Neural cell (in vitro differentiated cells): Measurements from ENCODE around the gene KRT16. TPM values are rescaled to one million over a fixed set of nuclear protein-coding genes. Genes with fewer than 3 reads are reported as not detected.

Source experiments
- H2AFZ ChIP-seq: fragments of 200-600, 300-800 bp; sonication (generic), shearing (Covaris generic); 2 replicates; pipeline ENCODE4 v1.6.0; 2014; ENCODE audit warnings: low read depth, mild to moderate bottlenecking, antibody characterized with exemption, low read length, moderate library complexity
- H3F3A ChIP-seq: fragments of 200-600 bp; shearing (Covaris generic); 2 replicates; pipeline ENCODE4 v1.6.1; 2016; ENCODE audit warnings: mild to moderate bottlenecking, moderate library complexity, mixed read lengths, antibody characterized with exemption, low read length; ENCODE audit not compliant: insufficient read depth, poor library complexity, severe bottlenecking
- H3K27ac ChIP-seq: fragments of 200-600, 300-800 bp; sonication (generic), shearing (Covaris generic); 2 replicates; pipeline ENCODE4 v1.5.1; 2014; ENCODE audit warnings: mild to moderate bottlenecking, low read length, moderate library complexity
- H3K27me3 ChIP-seq: fragments of 300-800, 200-600 bp; sonication (generic), shearing (Covaris generic); 2 replicates; pipeline ENCODE4 v1.6.0; 2014; ENCODE audit warnings: mild to moderate bottlenecking, low read depth, low read length, moderate library complexity; ENCODE audit not compliant: insufficient read depth
- H3K36me3 ChIP-seq: fragments of 300-800, 200-600 bp; sonication (generic), shearing (Covaris generic); 2 replicates; pipeline ENCODE4 v1.5.1; 2014; ENCODE audit warnings: mild to moderate bottlenecking, antibody characterized with exemption, low read length, moderate library complexity; ENCODE audit not compliant: insufficient read depth
- H3K4me2 ChIP-seq: fragments of 300-800, 200-600 bp; sonication (generic), shearing (Covaris generic); 2 replicates; pipeline ENCODE4 v1.6.0; 2014; ENCODE audit warnings: mild to moderate bottlenecking, low read length
- H3K4me3 ChIP-seq: fragments of 300-800, 200-600 bp; sonication (generic), shearing (Covaris generic); 2 replicates; pipeline ENCODE4 v1.5.1; 2014; ENCODE audit warnings: mild to moderate bottlenecking, low read length, moderate library complexity
- H3K79me2 ChIP-seq: fragments of 200-600 bp; shearing (Covaris generic); replicated peaks from 2 replicates; pipeline ENCODE4 v1.6.0; 2014; ENCODE audit warnings: mild to moderate bottlenecking, low read length, moderate library complexity; ENCODE audit not compliant: insufficient read depth
- H3K9ac ChIP-seq: fragments of 300-800, 200-600 bp; sonication (generic), shearing (Covaris generic); 2 replicates; pipeline ENCODE4 v1.6.1; 2016; ENCODE audit warnings: mild to moderate bottlenecking, low read length, mixed read lengths
- H3K9me2 ChIP-seq: fragments of 200-600 bp; shearing (Covaris generic); 2 replicates; pipeline ENCODE4 v1.6.1; 2016; ENCODE audit warnings: mild to moderate bottlenecking, low read length, mixed read lengths; ENCODE audit not compliant: insufficient read depth
- H3K9me3 ChIP-seq: fragments of 200-600, 300-800 bp; sonication (generic), shearing (Covaris generic); 2 replicates; pipeline ENCODE4 v1.6.1; 2016; ENCODE audit warnings: mild to moderate bottlenecking, mixed run types, low read length, moderate library complexity, mixed read lengths
- H4K20me1 ChIP-seq: fragments of 200-600 bp; shearing (Covaris generic); 2 replicates; pipeline ENCODE4 v1.6.1; 2016; ENCODE audit warnings: mild to moderate bottlenecking, mixed run types; ENCODE audit not compliant: insufficient read depth
- EP300 ChIP-seq: fragments of 450-650 bp; conservative IDR thresholded peaks from 2 replicates; pipeline ENCODE4 v1.6.1; 2014; ENCODE audit warnings: antibody characterized with exemption, mild to moderate bottlenecking, moderate library complexity; ENCODE audit not compliant: poor library complexity, severe bottlenecking
- EZH2 ChIP-seq: fragments of 200-600, 300-800 bp; shearing (Covaris generic), sonication (generic); IDR thresholded peaks from 2 replicates; pipeline ENCODE4 v1.6.1; 2014; ENCODE audit warnings: antibody characterized with exemption, low read length, borderline replicate concordance, mild to moderate bottlenecking; ENCODE audit not compliant: insufficient read depth, poor library complexity, severe bottlenecking
- MXI1 ChIP-seq: fragments of 450-650 bp; conservative IDR thresholded peaks from 2 replicates; pipeline ENCODE4 v1.6.1; 2014; ENCODE audit warnings: antibody characterized with exemption, mild to moderate bottlenecking; ENCODE audit not compliant: poor library complexity, severe bottlenecking
- POLR2AphosphoS5 ChIP-seq: IDR thresholded peaks from 2 replicates; pipeline ENCODE4 v1.6.1; 2012
- RAD21 ChIP-seq: fragments of 450-650 bp; conservative IDR thresholded peaks from 2 replicates; pipeline ENCODE4 v1.6.1; 2014; ENCODE audit warnings: antibody characterized with exemption, mild to moderate bottlenecking, moderate library complexity
- SMC3 ChIP-seq: fragments of 450-650 bp; conservative IDR thresholded peaks from 2 replicates; pipeline ENCODE4 v1.6.1; 2014; ENCODE audit warnings: antibody characterized with exemption, mild to moderate bottlenecking, moderate library complexity; ENCODE audit not compliant: poor library complexity
- TAF1 ChIP-seq: IDR thresholded peaks from 2 replicates; pipeline ENCODE4 v1.6.1; 2012; ENCODE audit warnings: low read depth
- polyA plus RNA-seq: library from polyadenylated mRNA; depleted of rRNA; stranded (reverse); fragments of >200 nt; gene quantifications from 2 replicates; pipeline ENCODE4 v1.2.3, GENCODE V29; 2014
- TF ChIP-seq, protein P1 (sequence below): fragments of 450-650 bp; IDR thresholded peaks from 2 replicates; pipeline ENCODE4 v1.5.1; 2014; ENCODE audit warnings: antibody characterized with exemption, mild to moderate bottlenecking, moderate library complexity; ENCODE audit not compliant: poor library complexity, severe bottlenecking
- TF ChIP-seq, protein P2 (sequence below): IDR thresholded peaks from 2 replicates; pipeline ENCODE4 v1.6.1; 2012; ENCODE audit warnings: borderline replicate concordance

Gene KRT16
- polyA plus RNA-seq, 1 donor from 2014 or later, result not detected

DNA sequence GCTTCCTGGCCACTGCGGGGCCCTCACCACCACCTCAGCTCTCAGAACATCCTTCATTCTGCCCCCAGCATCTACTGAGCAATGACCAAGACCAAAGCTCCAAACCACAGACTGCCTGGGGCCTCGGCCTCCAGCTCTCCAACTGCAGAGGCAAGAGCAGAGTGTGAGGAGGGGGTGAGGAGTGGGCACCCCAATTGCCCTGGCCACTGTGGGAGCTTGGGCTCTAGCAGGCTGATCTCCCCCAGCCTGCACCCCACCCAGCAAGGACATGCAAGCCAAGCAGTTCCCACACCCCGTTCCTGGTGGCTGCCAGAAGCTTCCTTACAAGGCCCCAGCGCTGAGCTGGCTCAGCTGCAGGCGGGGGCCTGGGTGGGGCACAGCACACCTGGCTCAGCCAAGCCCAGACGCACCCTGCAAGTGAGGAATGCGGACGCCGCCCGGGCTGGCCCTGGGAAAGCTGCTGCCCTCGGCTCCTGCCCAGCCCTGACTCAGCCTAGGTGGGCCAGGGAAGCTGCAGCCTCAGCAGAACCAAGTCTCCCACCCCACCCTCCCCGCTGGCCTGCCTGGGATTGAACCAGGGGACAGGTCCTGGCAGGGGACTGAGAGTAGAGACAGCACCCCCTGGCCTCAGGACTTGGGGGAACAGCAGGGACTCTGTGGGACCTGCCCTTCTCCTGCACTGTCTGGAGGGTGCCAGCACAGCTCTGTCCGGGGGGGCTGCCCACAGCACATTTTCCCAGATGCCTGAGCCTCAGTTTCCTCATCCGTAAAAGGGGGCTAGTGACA lies 41.5 kb upstream of the KRT16 start:
- Histone ChIP-seq H3K9me2 (no peaks in the 10 kb centered on the region), H3K79me2 (no peaks in the 10 kb centered on the region), H4K20me1 (no peaks in the 10 kb centered on the region), H3K27ac (no peak overlapping the region), H3K9ac (no peak overlapping the region), H3K4me2 (no peak overlapping the region), H3K27me3 (no peaks in the 10 kb centered on the region), H3K4me3 (no peak overlapping the region), H3K9me3 (no peaks in the 10 kb centered on the region), H3F3A (no peaks in the 10 kb centered on the region), H3K36me3 (no peaks in the 10 kb centered on the region), H2AFZ (no peak overlapping the region)
- TF ChIP-seq, protein P1, sequence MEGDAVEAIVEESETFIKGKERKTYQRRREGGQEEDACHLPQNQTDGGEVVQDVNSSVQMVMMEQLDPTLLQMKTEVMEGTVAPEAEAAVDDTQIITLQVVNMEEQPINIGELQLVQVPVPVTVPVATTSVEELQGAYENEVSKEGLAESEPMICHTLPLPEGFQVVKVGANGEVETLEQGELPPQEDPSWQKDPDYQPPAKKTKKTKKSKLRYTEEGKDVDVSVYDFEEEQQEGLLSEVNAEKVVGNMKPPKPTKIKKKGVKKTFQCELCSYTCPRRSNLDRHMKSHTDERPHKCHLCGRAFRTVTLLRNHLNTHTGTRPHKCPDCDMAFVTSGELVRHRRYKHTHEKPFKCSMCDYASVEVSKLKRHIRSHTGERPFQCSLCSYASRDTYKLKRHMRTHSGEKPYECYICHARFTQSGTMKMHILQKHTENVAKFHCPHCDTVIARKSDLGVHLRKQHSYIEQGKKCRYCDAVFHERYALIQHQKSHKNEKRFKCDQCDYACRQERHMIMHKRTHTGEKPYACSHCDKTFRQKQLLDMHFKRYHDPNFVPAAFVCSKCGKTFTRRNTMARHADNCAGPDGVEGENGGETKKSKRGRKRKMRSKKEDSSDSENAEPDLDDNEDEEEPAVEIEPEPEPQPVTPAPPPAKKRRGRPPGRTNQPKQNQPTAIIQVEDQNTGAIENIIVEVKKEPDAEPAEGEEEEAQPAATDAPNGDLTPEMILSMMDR, result no peak
- TF ChIP-seq, protein P2, sequence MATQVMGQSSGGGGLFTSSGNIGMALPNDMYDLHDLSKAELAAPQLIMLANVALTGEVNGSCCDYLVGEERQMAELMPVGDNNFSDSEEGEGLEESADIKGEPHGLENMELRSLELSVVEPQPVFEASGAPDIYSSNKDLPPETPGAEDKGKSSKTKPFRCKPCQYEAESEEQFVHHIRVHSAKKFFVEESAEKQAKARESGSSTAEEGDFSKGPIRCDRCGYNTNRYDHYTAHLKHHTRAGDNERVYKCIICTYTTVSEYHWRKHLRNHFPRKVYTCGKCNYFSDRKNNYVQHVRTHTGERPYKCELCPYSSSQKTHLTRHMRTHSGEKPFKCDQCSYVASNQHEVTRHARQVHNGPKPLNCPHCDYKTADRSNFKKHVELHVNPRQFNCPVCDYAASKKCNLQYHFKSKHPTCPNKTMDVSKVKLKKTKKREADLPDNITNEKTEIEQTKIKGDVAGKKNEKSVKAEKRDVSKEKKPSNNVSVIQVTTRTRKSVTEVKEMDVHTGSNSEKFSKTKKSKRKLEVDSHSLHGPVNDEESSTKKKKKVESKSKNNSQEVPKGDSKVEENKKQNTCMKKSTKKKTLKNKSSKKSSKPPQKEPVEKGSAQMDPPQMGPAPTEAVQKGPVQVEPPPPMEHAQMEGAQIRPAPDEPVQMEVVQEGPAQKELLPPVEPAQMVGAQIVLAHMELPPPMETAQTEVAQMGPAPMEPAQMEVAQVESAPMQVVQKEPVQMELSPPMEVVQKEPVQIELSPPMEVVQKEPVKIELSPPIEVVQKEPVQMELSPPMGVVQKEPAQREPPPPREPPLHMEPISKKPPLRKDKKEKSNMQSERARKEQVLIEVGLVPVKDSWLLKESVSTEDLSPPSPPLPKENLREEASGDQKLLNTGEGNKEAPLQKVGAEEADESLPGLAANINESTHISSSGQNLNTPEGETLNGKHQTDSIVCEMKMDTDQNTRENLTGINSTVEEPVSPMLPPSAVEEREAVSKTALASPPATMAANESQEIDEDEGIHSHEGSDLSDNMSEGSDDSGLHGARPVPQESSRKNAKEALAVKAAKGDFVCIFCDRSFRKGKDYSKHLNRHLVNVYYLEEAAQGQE, result no peak
- TF ChIP-seq POLR2AphosphoS5 (no peak), TAF1 (no peak), SMC3 (no peak), MXI1 (no peak), EP300 (no peak), EZH2 (no peak), RAD21 (no peak)

DNA sequence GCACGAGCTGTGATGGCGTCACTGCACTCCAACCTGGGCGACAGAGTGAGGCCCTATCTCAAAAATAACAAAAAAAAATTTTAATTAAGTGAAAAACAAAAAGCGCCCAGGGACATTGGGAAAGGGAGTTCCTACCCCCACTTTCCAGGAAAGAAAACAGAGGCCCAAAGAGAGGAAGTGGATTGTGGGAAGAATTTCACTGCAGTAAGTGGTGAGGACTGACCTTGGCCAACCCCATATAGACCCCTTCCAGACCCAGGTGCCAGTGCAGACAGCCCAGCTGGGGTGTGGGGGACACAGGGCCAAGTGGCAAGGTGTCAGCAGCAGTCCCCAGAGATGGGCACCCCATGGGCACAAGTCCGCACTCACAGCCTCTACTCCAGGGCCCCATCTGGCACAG lies 40.9 kb upstream of the KRT16 start:
- no peaks in the 10 kb centered on the region for H3F3A ChIP-seq
- H3K4me3 ChIP-seq, result no peak overlapping the region
- TF ChIP-seq EZH2 (no peak), SMC3 (no peak), POLR2AphosphoS5 (no peak), RAD21 (no peak), EP300 (no peak), MXI1 (no peak), TAF1 (no peak)
- TF ChIP-seq, protein P2, result no peak
- TF ChIP-seq, protein P1, result no peak
- no peak overlapping the region for H3K27ac ChIP-seq
- H3K9me3 ChIP-seq, result no peaks in the 10 kb centered on the region
- no peaks in the 10 kb centered on the region for H4K20me1 ChIP-seq
- no peaks in the 10 kb centered on the region for H3K36me3 ChIP-seq
- no peaks in the 10 kb centered on the region for H3K9me2 ChIP-seq
- no peak overlapping the region for H3K4me2 ChIP-seq
- H3K27me3 ChIP-seq, result no peaks in the 10 kb centered on the region
- H3K9ac ChIP-seq, result no peak overlapping the region
- no peak overlapping the region for H2AFZ ChIP-seq
- H3K79me2 ChIP-seq, result no peaks in the 10 kb centered on the region
